SK-N-SH (cell line): Measurements from ENCODE around the gene LCN6. TPM values are rescaled to one million over a fixed set of nuclear protein-coding genes. Genes with fewer than 3 reads are reported as not detected.

Experiments
- CTCF ChIA-PET: fragments of 300-600, 350-600 bp; formaldehyde crosslinking; extraction: SDS; loops from one replicate; lab custom pipeline; 2021; lab: Yijun Ruan, JAX
- POLR2A ChIA-PET: fragments of 350-600 bp; sonication (Branson Sonifier 250); formaldehyde crosslinking; extraction: SDS; loops from one replicate; lab custom pipeline; 2020; ENCODE audit warnings: antibody characterized with exemption, inconsistent platforms; lab: Yijun Ruan, JAX
- DNase-seq: peaks from one replicate; pipeline ENCODE4 v3.0.0; 2012
- H2AFZ ChIP-seq: fragments of 200-600 bp; sonication (generic); 2 replicates; pipeline ENCODE4 v1.8.1; 2016; ENCODE audit warnings: antibody characterized with exemption, mild to moderate bottlenecking, low read depth
- H3F3A ChIP-seq: fragments of 200-600 bp; sonication (generic); replicated peaks from 2 replicates; pipeline ENCODE3; 2016; ENCODE audit warnings: antibody characterized with exemption, mild to moderate bottlenecking; ENCODE audit not compliant: insufficient read depth
- H3K27ac ChIP-seq, 2 experiments: fragments of 200-500 bp in 1 of 2; fragments of 200-600 bp in 1 of 2; sonication (Bioruptor generic) in 1 of 2; sonication (generic), shearing (Covaris generic) in 1 of 2; 2 replicates each; pipeline versions ENCODE4 v1.5.1 to v1.6.1; 2014 to 2016; ENCODE audit warnings: low read depth in 2 of 2, inconsistent platforms in 1 of 2, low read length in 1 of 2, mild to moderate bottlenecking in 1 of 2, mixed read lengths in 1 of 2
- H3K27me3 ChIP-seq: fragments of 200-600 bp; sonication (generic), shearing (Covaris generic); 2 replicates; pipeline ENCODE4 v1.6.1; 2016; ENCODE audit warnings: mixed run types; ENCODE audit not compliant: insufficient read depth
- H3K36me3 ChIP-seq, 2 experiments: fragments of 200-500 bp in 1 of 2; fragments of 200-600 bp in 1 of 2; sonication (Bioruptor generic) in 1 of 2; sonication (generic) in 1 of 2; replicated peaks in 1 of 2; 2 replicates each; pipeline versions ENCODE3 to v1.5.1; 2014 to 2016; ENCODE audit warnings: low read length in 1 of 2, mild to moderate bottlenecking in 1 of 2; ENCODE audit not compliant: insufficient read depth in 2 of 2, control insufficient read depth in 1 of 2
- H3K4me1 ChIP-seq, 2 experiments: fragments of 200-500 bp in 1 of 2; fragments of 200-600 bp in 1 of 2; sonication (Bioruptor generic) in 1 of 2; sonication (generic), shearing (Covaris generic) in 1 of 2; 2 replicates each; pipeline versions ENCODE4 v1.5.1 to v1.6.1; 2014 to 2016; ENCODE audit warnings: low read depth in 1 of 2, low read length in 1 of 2, mixed run types in 1 of 2; ENCODE audit not compliant: insufficient read depth in 2 of 2, control insufficient read depth in 1 of 2
- H3K4me2 ChIP-seq: fragments of 200-600 bp; sonication (generic), shearing (Covaris generic); 2 replicates; pipeline ENCODE4 v1.6.1; 2017; ENCODE audit warnings: mixed run types
- H3K4me3 ChIP-seq, 2 experiments: fragments of 200-500 bp in 1 of 2; fragments of 200-600 bp in 1 of 2; sonication (Bioruptor generic) in 1 of 2; sonication (generic), shearing (Covaris generic) in 1 of 2; 2 replicates each; pipeline versions ENCODE4 v1.5.1 to v1.8.1; 2014 to 2016; ENCODE audit warnings: low read depth in 2 of 2, inconsistent platforms in 1 of 2, low read length in 1 of 2, mild to moderate bottlenecking in 1 of 2, mixed read lengths in 1 of 2, moderate library complexity in 1 of 2
- H3K79me2 ChIP-seq: fragments of 200-600 bp; sonication (generic); 2 replicates; pipeline ENCODE4 v1.8.1; 2017; ENCODE audit warnings: mild to moderate bottlenecking; ENCODE audit not compliant: insufficient read depth
- H3K9ac ChIP-seq: fragments of 200-600 bp; sonication (generic); 2 replicates; pipeline ENCODE4 v1.6.1; 2017; ENCODE audit warnings: mixed run types
- H3K9me2 ChIP-seq: fragments of 200-600 bp; sonication (generic); 2 replicates; pipeline ENCODE4 v1.6.1; 2017; ENCODE audit warnings: mixed run types
- H3K9me3 ChIP-seq: fragments of 200-600 bp; sonication (generic); 2 replicates; pipeline ENCODE4 v1.6.1; 2017; ENCODE audit warnings: mixed run types, mild to moderate bottlenecking, moderate library complexity
- H4K20me1 ChIP-seq: fragments of 200-600 bp; sonication (generic); 2 replicates; pipeline ENCODE4 v1.6.1; 2017; ENCODE audit warnings: mild to moderate bottlenecking, mixed run types; ENCODE audit not compliant: insufficient read depth
- CHD2 ChIP-seq: fragments of 150-350 bp; IDR thresholded peaks from 2 replicates; pipeline ENCODE4 v1.6.1; 2018; ENCODE audit warnings: low read length; ENCODE audit not compliant: partially characterized antibody
- CTCF ChIP-seq: fragments of 200-600 bp; sonication (generic); IDR thresholded peaks from 2 replicates; pipeline ENCODE4 v1.6.1; 2017; ENCODE audit warnings: antibody characterized with exemption, mild to moderate bottlenecking, moderate library complexity
- EP300 ChIP-seq, 2 experiments: IDR thresholded peaks; 2 replicates each; pipeline versions ENCODE4 v1.4.0 to v1.6.1; 2012; ENCODE audit warnings: borderline replicate concordance in 1 of 2, low read depth in 1 of 2, low read length in 1 of 2
- EZH2phosphoT487 ChIP-seq: fragments of 200-600 bp; sonication (generic); IDR thresholded peaks from 2 replicates; pipeline ENCODE4 v1.6.1; 2017; ENCODE audit warnings: low read depth, mixed run types, mild to moderate bottlenecking, antibody characterized with exemption, moderate library complexity, borderline replicate concordance
- JUND ChIP-seq: IDR thresholded peaks from 2 replicates; pipeline ENCODE4 v1.4.0; 2012
- POLR2AphosphoS5 ChIP-seq: IDR thresholded peaks from 2 replicates; pipeline ENCODE4 v1.6.1; 2012; ENCODE audit warnings: low read depth, low read length
- RAD21 ChIP-seq: IDR thresholded peaks from 2 replicates; pipeline ENCODE4 v1.6.1; 2012; ENCODE audit warnings: mild to moderate bottlenecking, low read length
- WGBS: methylation state at CpG from one replicate; pipeline ENCODE4 v1.1.6; 2017; ENCODE audit warnings: low lambda C conversion rate; 5-methylcytosine and 5-hydroxymethylcytosine counted together
- polyA plus RNA-seq, 3 experiments: library from polyadenylated mRNA; depleted of rRNA; stranded (reverse); fragments of >200 nt; gene quantifications; 2 replicates each; pipeline ENCODE4 v1.2.3, GENCODE V29; 2012
- TF ChIP-seq, protein P1 (sequence below): fragments of 150-350 bp; IDR thresholded peaks from 2 replicates; pipeline ENCODE4 v1.6.1; 2017; ENCODE audit warnings: antibody characterized with exemption, low read length, low read depth, borderline replicate concordance
- TF ChIP-seq, protein P2 (sequence below): IDR thresholded peaks from 2 replicates; pipeline ENCODE4 v1.6.1; 2012; ENCODE audit warnings: mild to moderate bottlenecking, low read depth, low read length, moderate library complexity

LCN6 gene
- polyA plus RNA-seq, 1 of the 3 experiments (the other 2 are of a cell fraction) = not detected

GRCh38 chr9:136760424-136760823 is 12.1 kb upstream of the LCN6 start:
- no peak overlapping the region for H3K4me2 ChIP-seq
- WGBS = 95% methylated on average over 5 of the region's 25 CpGs
- ChIA-PET CTCF (interaction anchor here (0.6 to 4.8 kb wide), 12 partner anchors 9 to 275 kb away, joined by 3 to 53 read pairs (median 4); partner anchors contain the start of genes CCDC183 and LCN6), POLR2A (no interaction called here)
- H3F3A ChIP-seq = no peaks in the 10 kb centered on the region
- no peak overlapping the region for H3K9ac ChIP-seq
- no peaks in the 10 kb centered on the region for H3K36me3 ChIP-seq
- no peaks in the 10 kb centered on the region for H3K27me3 ChIP-seq
- no peak overlapping the region for H2AFZ ChIP-seq
- H3K9me3 ChIP-seq = no peaks in the 10 kb centered on the region
- no peaks in the 10 kb centered on the region for H4K20me1 ChIP-seq
- TF ChIP-seq, protein P1, sequence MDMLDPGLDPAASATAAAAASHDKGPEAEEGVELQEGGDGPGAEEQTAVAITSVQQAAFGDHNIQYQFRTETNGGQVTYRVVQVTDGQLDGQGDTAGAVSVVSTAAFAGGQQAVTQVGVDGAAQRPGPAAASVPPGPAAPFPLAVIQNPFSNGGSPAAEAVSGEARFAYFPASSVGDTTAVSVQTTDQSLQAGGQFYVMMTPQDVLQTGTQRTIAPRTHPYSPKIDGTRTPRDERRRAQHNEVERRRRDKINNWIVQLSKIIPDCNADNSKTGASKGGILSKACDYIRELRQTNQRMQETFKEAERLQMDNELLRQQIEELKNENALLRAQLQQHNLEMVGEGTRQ = no peak
- TF ChIP-seq JUND (no peak), EZH2phosphoT487 (no peak), POLR2AphosphoS5 (no peak), EP300 (IDR thresholded peaks at IDR 0.05; ENCODE audit: borderline replicate concordance in 1 of 2, low read depth in 1 of 2, low read length in 1 of 2) (no peak), CTCF (no peak), CHD2 (no peak), RAD21 (no peak)
- TF ChIP-seq, protein P2, sequence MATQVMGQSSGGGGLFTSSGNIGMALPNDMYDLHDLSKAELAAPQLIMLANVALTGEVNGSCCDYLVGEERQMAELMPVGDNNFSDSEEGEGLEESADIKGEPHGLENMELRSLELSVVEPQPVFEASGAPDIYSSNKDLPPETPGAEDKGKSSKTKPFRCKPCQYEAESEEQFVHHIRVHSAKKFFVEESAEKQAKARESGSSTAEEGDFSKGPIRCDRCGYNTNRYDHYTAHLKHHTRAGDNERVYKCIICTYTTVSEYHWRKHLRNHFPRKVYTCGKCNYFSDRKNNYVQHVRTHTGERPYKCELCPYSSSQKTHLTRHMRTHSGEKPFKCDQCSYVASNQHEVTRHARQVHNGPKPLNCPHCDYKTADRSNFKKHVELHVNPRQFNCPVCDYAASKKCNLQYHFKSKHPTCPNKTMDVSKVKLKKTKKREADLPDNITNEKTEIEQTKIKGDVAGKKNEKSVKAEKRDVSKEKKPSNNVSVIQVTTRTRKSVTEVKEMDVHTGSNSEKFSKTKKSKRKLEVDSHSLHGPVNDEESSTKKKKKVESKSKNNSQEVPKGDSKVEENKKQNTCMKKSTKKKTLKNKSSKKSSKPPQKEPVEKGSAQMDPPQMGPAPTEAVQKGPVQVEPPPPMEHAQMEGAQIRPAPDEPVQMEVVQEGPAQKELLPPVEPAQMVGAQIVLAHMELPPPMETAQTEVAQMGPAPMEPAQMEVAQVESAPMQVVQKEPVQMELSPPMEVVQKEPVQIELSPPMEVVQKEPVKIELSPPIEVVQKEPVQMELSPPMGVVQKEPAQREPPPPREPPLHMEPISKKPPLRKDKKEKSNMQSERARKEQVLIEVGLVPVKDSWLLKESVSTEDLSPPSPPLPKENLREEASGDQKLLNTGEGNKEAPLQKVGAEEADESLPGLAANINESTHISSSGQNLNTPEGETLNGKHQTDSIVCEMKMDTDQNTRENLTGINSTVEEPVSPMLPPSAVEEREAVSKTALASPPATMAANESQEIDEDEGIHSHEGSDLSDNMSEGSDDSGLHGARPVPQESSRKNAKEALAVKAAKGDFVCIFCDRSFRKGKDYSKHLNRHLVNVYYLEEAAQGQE = no peak
- H3K9me2 ChIP-seq = no peaks in the 10 kb centered on the region
- H3K4me3 ChIP-seq = no peak overlapping the region; a peak in 1 of 4 replicates
- no peak for DNase-seq
- H3K79me2 ChIP-seq = no peaks in the 10 kb centered on the region
- peaks cover 0 to 16% of the 10 kb centered on the region in 2 experiments; a peak in 1 of 4 replicates for H3K4me1 ChIP-seq
- no peak overlapping the region for H3K27ac ChIP-seq
